Measurements from ENCODE around the gene HELZ2. TPM values are rescaled to one million over a fixed set of nuclear protein-coding genes. Genes with fewer than 3 reads are reported as not detected.

Gene HELZ2
- total RNA-seq, 1 experiment from 2014 or later, result 27.9 TPM

GRCh38 chr20:63529180-63529860, 44.7 kb downstream of the HELZ2 start:
- H2BK12ac ChIP-seq (ENCODE audit: insufficient read length, low read depth, low read length), result no peak overlapping the region
- WGBS (ENCODE audit: extremely low coverage, insufficient read length, low lambda C conversion rate), result no CpG with 5 or more reads among the region's 27 CpGs

More at GRCh38 chr20:63529180-63529860, 44.7 kb downstream of the HELZ2 start:
- Mint-ChIP-seq H3K9me3 (no peaks in the 10 kb centered on the region), H3K36me3 (ENCODE audit: insufficient read depth in 1 of 3, low read depth in 3 of 3) (peaks cover 1 to 2% (median 1%) of the 10 kb centered on the region in 3 experiments; a peak in 5 of 7 replicates), H3K4me1 (no peaks in the 10 kb centered on the region; a peak in 1 of 4 replicates), H3K4me3 (no peak overlapping the region), H3K27ac (peak overlapping the region in 1 of 3 experiments; percentile 56; a peak in 1 of 7 replicates), H3K27me3 (ENCODE audit: low read depth) (peaks cover 3% of the 10 kb centered on the region)
- Histone ChIP-seq H4K8ac (replicated peaks; ENCODE audit: insufficient read length, low read depth, low read length) (no peak overlapping the region), H3K4me1 (ENCODE audit: insufficient read depth, low read length) (no peaks in the 10 kb centered on the region), H3K4me2 (ENCODE audit: insufficient read depth, insufficient read length, low read length) (no peak overlapping the region), H3K27ac (ENCODE audit: insufficient read length, low read depth, low read length) (no peak overlapping the region), H2BK120ac (ENCODE audit: low read depth, low read length, poor library complexity, severe bottlenecking) (no peak overlapping the region), H3K18ac (ENCODE audit: insufficient read length, low read depth, low read length) (no peak overlapping the region), H2AFZ (ENCODE audit: low read length) (no peak overlapping the region), H3K14ac (ENCODE audit: insufficient read depth, low read length) (no peak overlapping the region; the same call in 1 of the 2 replicates), H3K56ac (ENCODE audit: insufficient read length, low read depth, low read length) (no peak overlapping the region), H3K4ac (ENCODE audit: low read depth, low read length) (no peak overlapping the region), H2BK20ac (ENCODE audit: low read depth, low read length, poor library complexity, severe bottlenecking) (no peak overlapping the region), H3K27me3 (ENCODE audit: insufficient read depth, low read length) (no peaks in the 10 kb centered on the region), H3K79me1 (ENCODE audit: insufficient read depth, low read depth, low read length, poor library complexity, severe bottlenecking) (no peaks in the 10 kb centered on the region), H3K9ac (ENCODE audit: extremely low read depth, insufficient read length, low read length) (no peak overlapping the region), H2BK5ac (ENCODE audit: insufficient read length, low read length) (no peak overlapping the region), H2BK15ac (ENCODE audit: low read depth, low read length) (no peak overlapping the region), H4K5ac (ENCODE audit: insufficient read length, low read depth, low read length) (no peak overlapping the region), H3T11ph (ENCODE audit: low read length) (no peak overlapping the region), H4K20me1 (ENCODE audit: control insufficient read depth, insufficient read depth, insufficient read length) (peaks cover 5% of the 10 kb centered on the region), H3K23ac (ENCODE audit: insufficient read length, low read depth, low read length) (no peak overlapping the region), H3K9me3 (ENCODE audit: control insufficient read depth, low read depth, low read length) (no peaks in the 10 kb centered on the region), H2AK5ac (ENCODE audit: insufficient read length, low read length) (no peak overlapping the region), H4K91ac (ENCODE audit: insufficient read length, low read depth, low read length) (no peak overlapping the region), H3K23me2 (ENCODE audit: insufficient read length, low read depth, low read length, poor library complexity, severe bottlenecking) (no peaks in the 10 kb centered on the region), H3K79me2 (ENCODE audit: insufficient read depth, low read length) (no peaks in the 10 kb centered on the region)
- DNase-seq, result no peak
- TF ChIP-seq CTCF (conservative IDR thresholded peaks at IDR 0.05), result no peak
